HG02588 (cell line): ENCODE data around the gene GGT6.

Experiments used
- ATAC-seq: cut with Tn5 transposase; IDR thresholded peaks from one replicate; pipeline ENCODE4 v1.9.1; 2021; ENCODE audit warnings: mild to moderate bottlenecking, moderate library complexity; ENCODE audit not compliant: unreplicated experiment

GGT6 gene

GRCh38 chr17:4527134-4527533 lies 33.2 kb downstream of the GGT6 start:
- no peak for ATAC-seq

GRCh38 chr17:4525691-4526397 lies 34.5 kb downstream of the GGT6 start:
- ATAC-seq, result no peak

- ATAC-seq, result no peak
Measured at GRCh38 chr17:4523946-4524345, 36.4 kb downstream of the GGT6 start.

- ATAC-seq, result no peak
Measured at GRCh38 chr17:4522661-4523060, 37.7 kb downstream of the GGT6 start.

GRCh38 chr17:4520894-4521600 lies 39.3 kb downstream of the GGT6 start:
- ATAC-seq, result no peak

GRCh38 chr17:4520060-4520893 lies 40.1 kb downstream of the GGT6 start:
- no peak for ATAC-seq

GRCh38 chr17:4519361-4519788 lies 41.0 kb downstream of the GGT6 start:
- ATAC-seq, result no peak

- no peak for ATAC-seq
Measured at GRCh38 chr17:4518901-4519300, 41.5 kb downstream of the GGT6 start.

GRCh38 chr17:4516735-4517134 lies 43.6 kb downstream of the GGT6 start:
- ATAC-seq, result no peak

GRCh38 chr17:4515501-4515900 lies 44.9 kb downstream of the GGT6 start:
- ATAC-seq, result no peak

GRCh38 chr17:4514779-4515178 lies 45.6 kb downstream of the GGT6 start:
- no peak for ATAC-seq

GRCh38 chr17:4514206-4514605 lies 46.2 kb downstream of the GGT6 start:
- no peak for ATAC-seq

GRCh38 chr17:4513113-4514032 lies 47.0 kb downstream of the GGT6 start:
- ATAC-seq, result no peak

GRCh38 chr17:4512156-4513112 lies 47.9 kb downstream of the GGT6 start:
- ATAC-seq, result no peak

GRCh38 chr17:4511199-4511932 lies 49.0 kb downstream of the GGT6 start:
- no peak for ATAC-seq

- no peak for ATAC-seq
Measured at GRCh38 chr17:4510618-4510941, 49.8 kb downstream of the GGT6 start.

GRCh38 chr17:4509923-4510617 lies 50.3 kb downstream of the GGT6 start:
- ATAC-seq, result no peak

- no peak for ATAC-seq
Measured at GRCh38 chr17:4509401-4509800, 51.0 kb downstream of the GGT6 start.
